CD14-positive monocyte (primary cell): ENCODE data around the gene C2CD4D. TPM values are rescaled to one million over a fixed set of nuclear protein-coding genes. Genes with fewer than 3 reads are reported as not detected.

ENCODE experiments used
- DNase-seq, 3 donors: peaks; one replicate each; pipeline ENCODE4 v3.0.0-alpha.2; 2011 to 2022
- H2AFZ ChIP-seq: 2 replicates; pipeline ENCODE4 v1.6.0; 2012; ENCODE audit warnings: mild to moderate bottlenecking, low read depth, low read length, inconsistent platforms; ENCODE audit not compliant: insufficient read depth, poor library complexity, severe bottlenecking
- H3K27ac ChIP-seq, 2 donors: 1 replicate in 1 of 2; 2 replicates in 1 of 2; pipeline ENCODE4 v1.5.1; 2012 to 2013; ENCODE audit warnings: low read length in 2 of 2, control low read depth in 1 of 2, inconsistent platforms in 1 of 2, low read depth in 1 of 2, mild to moderate bottlenecking in 1 of 2
- H3K27me3 ChIP-seq, 2 donors: one replicate each; pipeline versions ENCODE4 v1.6.0 to v1.6.1; 2011 to 2013; ENCODE audit warnings: low read length in 2 of 2; ENCODE audit not compliant: control insufficient read depth in 2 of 2, insufficient read depth in 2 of 2
- H3K36me3 ChIP-seq, 2 donors: replicated peaks in 1 of 2; 1 replicate in 1 of 2; 2 replicates in 1 of 2; pipeline versions ENCODE4 v1.5.1 to v1.6.1; 2012 to 2013; ENCODE audit warnings: low read length in 2 of 2, control low read depth in 1 of 2, inconsistent platforms in 1 of 2, mild to moderate bottlenecking in 1 of 2; ENCODE audit not compliant: insufficient read depth in 2 of 2, control insufficient read depth in 1 of 2
- H3K4me1 ChIP-seq, 2 donors: 1 replicate in 1 of 2; 2 replicates in 1 of 2; pipeline versions ENCODE4 v1.5.1 to v1.6.1; 2012 to 2013; ENCODE audit warnings: low read length in 2 of 2, control low read depth in 1 of 2, inconsistent platforms in 1 of 2, mild to moderate bottlenecking in 1 of 2, moderate library complexity in 1 of 2; ENCODE audit not compliant: insufficient read depth in 2 of 2, control insufficient read depth in 1 of 2
- H3K4me2 ChIP-seq: replicated peaks from 2 replicates; pipeline ENCODE3; 2012; ENCODE audit warnings: low read length, moderate library complexity, mild to moderate bottlenecking; ENCODE audit not compliant: poor library complexity, severe bottlenecking; ENCODE audit errors: extremely low read depth
- H3K4me3 ChIP-seq, 3 experiments: fragments of 200-600 bp in 1 of 3; sonication (generic) in 1 of 3; replicated peaks in 1 of 3; 1 replicate in 2 of 3; 2 replicates in 1 of 3; pipeline ENCODE4 v1.5.1; 2011 to 2013; ENCODE audit warnings: low read length in 3 of 3, mild to moderate bottlenecking in 3 of 3, control low read depth in 2 of 3, low read depth in 2 of 3, inconsistent platforms in 1 of 3, moderate library complexity in 1 of 3
- H3K79me2 ChIP-seq: 2 replicates; pipeline ENCODE4 v1.6.0; 2012; ENCODE audit warnings: mild to moderate bottlenecking, control low read depth, inconsistent platforms, low read length, moderate library complexity; ENCODE audit not compliant: insufficient read depth
- H3K9ac ChIP-seq: 2 replicates; pipeline ENCODE4 v1.6.0; 2017; ENCODE audit warnings: low read length, mild to moderate bottlenecking; ENCODE audit not compliant: insufficient read depth, poor library complexity, severe bottlenecking
- H3K9me3 ChIP-seq, 2 donors: replicated peaks in 1 of 2; 1 replicate in 1 of 2; 2 replicates in 1 of 2; pipeline versions ENCODE4 v1.5.1 to v1.6.1; 2012 to 2013; ENCODE audit warnings: low read length in 2 of 2, control low read depth in 1 of 2; ENCODE audit not compliant: control insufficient read depth in 1 of 2, insufficient read depth in 1 of 2
- H4K20me1 ChIP-seq: 2 replicates; pipeline ENCODE4 v1.6.0; 2012; ENCODE audit warnings: mild to moderate bottlenecking, low read length, control low read depth, moderate library complexity; ENCODE audit not compliant: insufficient read depth
- H3K27ac Mint-ChIP-seq, 7 donors: one replicate each; pipeline ENCODE4 v1.8.0; 2020; ENCODE audit warnings: mild to moderate bottlenecking in 7 of 7, mixed read lengths in 7 of 7, moderate library complexity in 6 of 7, inconsistent platforms in 2 of 7
- H3K27me3 Mint-ChIP-seq, 3 donors: one replicate each; pipeline ENCODE4 v1.8.0; 2021 to 2022; ENCODE audit warnings: low read depth in 3 of 3, mild to moderate bottlenecking in 3 of 3, mixed read lengths in 3 of 3, moderate library complexity in 3 of 3, inconsistent platforms in 1 of 3
- H3K36me3 Mint-ChIP-seq, 2 donors: one replicate each; pipeline ENCODE4 v1.8.0; 2020; ENCODE audit warnings: mixed read lengths in 2 of 2, inconsistent platforms in 1 of 2, mild to moderate bottlenecking in 1 of 2
- H3K4me1 Mint-ChIP-seq: one replicate; pipeline ENCODE4 v1.8.0; 2020; ENCODE audit warnings: mild to moderate bottlenecking, mixed read lengths
- H3K4me3 Mint-ChIP-seq, 2 donors: one replicate each; pipeline ENCODE4 v1.8.0; 2020; ENCODE audit warnings: mild to moderate bottlenecking in 2 of 2, mixed read lengths in 2 of 2, moderate library complexity in 1 of 2
- H3K9me3 Mint-ChIP-seq, 7 donors: one replicate each; pipeline ENCODE4 v1.8.0; 2020 to 2022; ENCODE audit warnings: mixed read lengths in 7 of 7, mild to moderate bottlenecking in 6 of 7, moderate library complexity in 6 of 7, inconsistent platforms in 2 of 7
- CTCF ChIP-seq: fragments of 200-600 bp; IDR thresholded peaks from one replicate; pipeline ENCODE4 v1.8.0; 2022; ENCODE audit warnings: antibody characterized with exemption, mild to moderate bottlenecking
- WGBS: methylation state at CpG from one replicate; pipeline ENCODE4 v1.1.5; 2013; ENCODE audit warnings: missing lambda C conversion rate; ENCODE audit not compliant: insufficient coverage; 5-methylcytosine and 5-hydroxymethylcytosine counted together
- intact Hi-C, 2 donors: fragments of 100-400 bp; cut with micrococcal nuclease; formaldehyde crosslinking; loops; one replicate each; pipeline versions ENCODE4 v1.15.0 to v1.15.1; 2023
- polyA plus RNA-seq, 3 donors: library from polyadenylated mRNA; depleted of rRNA in 1 of 3; unstranded in 2 of 3; stranded (reverse) in 1 of 3; fragments of 300-500 nt in 2 of 3; fragments of >200 nt in 1 of 3; fragmentation: Illumina TruSeq in 2 of 3; gene quantifications; 1 replicate in 2 of 3; 2 replicates in 1 of 3; pipeline ENCODE4 v1.2.3, GENCODE V29; 2012 to 2021

Gene C2CD4D
- polyA plus RNA-seq, 3 donors = not detected

GRCh38 chr1:151831605-151832004, 8.0 kb downstream of the C2CD4D start, which contains the start of gene RORC:
Gene RORC (minus strand): TSS chr1:151831802. CDS start chr1:151831764, 38 bp downstream.
- H3K4me3 ChIP-seq = no peak within 1 kb of the TSS
- H3K4me1 ChIP-seq = peaks cover 66 to 93% of the 10 kb centered on the region in 2 donors
- peaks cover 0 to 2% (median 0%) of the 10 kb centered on the region in 7 donors for H3K9me3 Mint-ChIP-seq
- no peak for DNase-seq
- no peak within 1 kb of the TSS for H3K4me2 ChIP-seq
- intact Hi-C loops = no loop called here
- peak within 1 kb of the TSS; percentile 41 for H2AFZ ChIP-seq
- H3K27ac Mint-ChIP-seq = peak within 1 kb of the TSS in 1 of 7 donors; percentile 36
- H3K27me3 Mint-ChIP-seq = peaks cover 1 to 22% (median 8%) of the 10 kb centered on the region in 3 donors
- H3K4me1 Mint-ChIP-seq = peaks cover 85% of the 10 kb centered on the region
- H3K27ac ChIP-seq = no peak within 1 kb of the TSS
- peaks cover 0 to under 1% of the 10 kb centered on the region in 2 donors for H3K27me3 ChIP-seq
- no peaks in the 10 kb centered on the region for H3K36me3 ChIP-seq
- H3K79me2 ChIP-seq = no peaks in the 10 kb centered on the region
- H3K4me3 Mint-ChIP-seq = no peak within 1 kb of the TSS
- peak within 1 kb of the TSS; percentile 15 for H3K9ac ChIP-seq
- H4K20me1 ChIP-seq = no peaks in the 10 kb centered on the region
- peaks cover 0 to 2% of the 10 kb centered on the region in 2 donors for H3K36me3 Mint-ChIP-seq
- H3K9me3 ChIP-seq = no peaks in the 10 kb centered on the region
- WGBS = 92% methylated on average over 2 of the region's 5 CpGs
- no peak for TF ChIP-seq CTCF

- Histone ChIP-seq H3K4me2 (no peak overlapping the region), H3K27me3 (no peaks in the 10 kb centered on the region), H3K9ac (no peak overlapping the region), H3K79me2 (no peaks in the 10 kb centered on the region), H2AFZ (peak overlapping the region; percentile 23), H3K4me3 (no peak overlapping the region), H3K9me3 (no peaks in the 10 kb centered on the region), H3K4me1 (peaks cover 66 to 89% of the 10 kb centered on the region in 2 donors), H3K27ac (no peak overlapping the region), H4K20me1 (no peaks in the 10 kb centered on the region), H3K36me3 (no peaks in the 10 kb centered on the region)
- Mint-ChIP-seq H3K36me3 (no peaks in the 10 kb centered on the region), H3K27me3 (peaks cover 1 to 18% (median 4%) of the 10 kb centered on the region in 3 donors), H3K4me3 (no peak overlapping the region), H3K9me3 (no peaks in the 10 kb centered on the region), H3K4me1 (peaks cover 81% of the 10 kb centered on the region), H3K27ac (peak overlapping the region in 1 of 7 donors; percentile 36)
- 65% methylated on average over 4 of the region's 4 CpGs for WGBS
- TF ChIP-seq CTCF = no peak
- intact Hi-C loops = no loop called here
- DNase-seq = no peak
Observed at GRCh38 chr1:151831256-151831591, 8.4 kb downstream of the C2CD4D start.
